IPS DF 4.7 (cell line): ENCODE data around the gene TUT7.
"Not testable (repeated sequence)": the region's sequence is repeated elsewhere in the genome, so short reads cannot be mapped to it uniquely, and the experiment has no call there.

Source experiments
- DNase-seq: peaks from one replicate; pipeline ENCODE4 v3.0.0-alpha.2; 2013; ENCODE audit warnings: low spot score; ENCODE audit errors: extremely low read depth

Gene TUT7

GRCh38 chr9:86347991-86348390 is 6.2 kb downstream of the TUT7 start:
- DNase-seq: no peak

GRCh38 chr9:86344818-86345217 is 9.4 kb downstream of the TUT7 start:
- DNase-seq: no peak

DNA sequence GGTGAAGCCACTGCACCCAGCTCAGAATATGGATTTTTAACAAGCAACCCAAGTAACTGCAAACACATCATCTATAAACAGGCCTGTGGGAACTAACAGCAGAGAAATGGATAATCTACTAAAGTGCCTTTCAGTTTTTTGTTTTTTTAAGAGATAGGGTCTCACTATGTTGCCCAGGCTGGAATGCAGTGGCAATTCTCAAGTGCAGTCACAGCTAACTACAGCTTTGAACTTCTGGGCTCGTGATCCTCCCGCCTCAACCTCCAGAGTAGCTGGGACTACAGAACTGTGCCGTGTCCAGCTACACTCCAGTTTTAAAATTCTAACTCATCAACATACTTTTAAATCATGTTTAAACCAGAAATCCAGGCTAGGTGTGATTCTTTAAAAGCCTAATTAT is 11.9 kb downstream of the TUT7 start:
- no peak for DNase-seq

- DNase-seq: no peak
Measured at GRCh38 chr9:86341007-86341491, 13.2 kb downstream of the TUT7 start.

DNA sequence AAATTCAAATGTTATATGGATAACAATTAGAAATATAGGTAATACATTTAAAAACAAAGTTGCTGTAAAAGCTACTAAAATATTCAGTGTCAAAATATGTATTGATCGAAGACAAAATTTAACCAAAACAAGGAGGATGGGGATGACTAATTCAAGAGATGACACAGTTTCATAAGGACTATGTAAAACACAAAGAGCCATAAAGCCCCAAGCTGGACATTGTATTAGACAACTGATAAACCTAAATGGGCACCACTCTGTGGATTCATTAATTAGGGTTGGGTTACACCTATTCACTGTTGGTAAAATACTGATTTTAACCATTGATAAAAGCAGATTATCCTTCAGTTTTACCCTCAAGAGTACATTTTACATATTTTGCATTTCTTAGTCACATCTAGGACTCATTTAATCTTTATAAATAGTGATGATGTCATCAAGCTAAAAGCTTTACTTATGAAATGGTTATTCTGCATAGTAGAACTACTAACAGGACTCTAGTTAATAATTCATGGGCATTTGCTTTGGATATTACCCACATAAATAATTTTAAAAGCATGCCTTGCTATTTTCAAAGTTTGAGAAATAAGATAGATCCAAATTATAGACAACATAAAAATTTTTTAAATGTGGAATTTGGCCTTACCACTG is 13.7 kb downstream of the TUT7 start:
- no peak for DNase-seq

DNA sequence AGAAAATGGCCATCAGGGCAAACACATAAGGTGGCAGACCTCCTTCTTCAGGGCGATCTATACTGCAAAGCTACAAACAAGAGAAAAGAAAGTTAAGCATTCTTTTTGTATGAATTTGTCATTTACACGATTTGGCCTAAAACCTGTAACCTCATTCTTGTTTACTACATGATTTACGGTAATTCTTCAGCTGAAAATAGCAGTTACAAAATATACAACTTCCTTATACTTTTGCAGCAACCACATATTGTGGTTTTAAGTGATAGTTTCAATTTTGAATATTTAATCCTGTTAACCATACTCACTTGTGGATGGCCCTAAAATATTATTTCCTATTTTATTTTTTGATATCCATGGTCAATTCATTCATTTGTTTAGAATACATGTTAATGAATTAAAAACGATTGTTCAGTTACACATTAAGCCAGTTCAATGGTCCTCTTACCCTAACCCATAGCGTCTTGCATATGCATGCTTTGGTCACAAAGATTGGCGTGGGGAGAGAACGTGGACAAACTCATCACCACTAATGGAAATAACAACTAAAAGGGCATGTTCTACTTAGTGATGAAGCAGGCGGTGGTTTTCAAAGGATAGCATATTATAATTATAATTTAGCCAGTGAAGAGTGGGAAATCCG is 16.6 kb downstream of the TUT7 start:
- DNase-seq: no peak

GRCh38 chr9:86336058-86336457 is 18.2 kb downstream of the TUT7 start:
- no peak for DNase-seq

DNA sequence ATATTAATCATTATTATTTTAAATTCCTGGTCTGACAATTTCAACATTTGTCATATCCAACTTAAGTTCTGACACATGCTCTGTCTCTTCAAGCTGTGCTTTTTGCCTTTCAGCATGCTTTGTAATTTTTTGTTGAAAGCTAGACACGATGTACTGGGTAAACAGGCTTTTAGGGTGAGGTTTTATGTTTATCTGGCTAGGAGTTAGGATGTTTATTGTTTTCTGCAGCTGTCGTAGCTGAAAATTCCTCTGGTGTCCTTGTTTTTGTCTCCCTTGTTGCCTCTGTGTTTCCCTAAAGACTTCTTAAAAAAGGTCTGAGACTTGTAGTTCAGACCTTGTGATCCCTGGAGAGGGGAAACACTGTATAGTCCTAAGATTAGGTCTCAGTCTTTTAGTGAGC is 20.6 kb downstream of the TUT7 start:
- no peak for DNase-seq

DNA sequence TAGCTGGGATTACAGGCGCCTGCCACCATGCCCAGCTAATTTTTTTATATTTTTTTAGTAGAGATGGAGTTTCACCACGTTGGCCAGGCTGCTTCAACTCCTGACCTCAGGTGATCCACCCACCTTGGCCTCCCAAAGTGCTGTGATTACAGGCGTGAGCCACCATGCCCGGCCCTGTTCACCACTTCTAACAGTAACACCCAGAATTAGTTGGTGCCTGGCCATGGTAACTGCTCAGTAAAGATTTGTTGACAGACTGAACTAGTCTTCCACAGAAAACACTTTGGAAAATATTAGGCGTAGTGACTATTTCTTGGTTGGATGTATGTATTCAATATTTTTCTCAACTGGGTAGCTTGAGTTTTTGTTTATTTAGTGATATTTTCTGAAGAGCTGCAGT is 24.0 kb downstream of the TUT7 start:
- no peak for DNase-seq

DNA sequence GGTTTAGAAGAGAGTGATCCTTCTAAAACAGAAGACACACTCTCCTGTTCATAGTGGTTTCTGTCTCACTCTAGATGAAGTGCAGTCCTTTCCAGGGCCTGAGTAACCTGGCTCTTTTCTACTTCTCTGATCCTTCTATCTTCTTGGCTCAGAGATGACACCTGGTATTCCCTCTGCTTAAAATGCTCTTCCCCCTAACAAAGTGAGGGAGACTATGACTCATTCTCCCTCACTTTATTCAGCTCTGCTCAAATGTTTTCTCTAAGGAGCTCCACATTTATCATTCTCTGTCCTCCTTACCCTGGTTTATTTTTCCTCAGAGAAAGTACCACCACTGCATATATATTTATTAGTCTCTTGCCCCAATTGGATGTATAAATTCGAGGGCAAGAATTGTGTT is 24.6 kb downstream of the TUT7 start:
- no peak for DNase-seq

GRCh38 chr9:86328156-86328555 is 26.1 kb downstream of the TUT7 start:
- peak; percentile 19 for DNase-seq

GRCh38 chr9:86326536-86326935 is 27.7 kb downstream of the TUT7 start:
- DNase-seq: no peak

DNA sequence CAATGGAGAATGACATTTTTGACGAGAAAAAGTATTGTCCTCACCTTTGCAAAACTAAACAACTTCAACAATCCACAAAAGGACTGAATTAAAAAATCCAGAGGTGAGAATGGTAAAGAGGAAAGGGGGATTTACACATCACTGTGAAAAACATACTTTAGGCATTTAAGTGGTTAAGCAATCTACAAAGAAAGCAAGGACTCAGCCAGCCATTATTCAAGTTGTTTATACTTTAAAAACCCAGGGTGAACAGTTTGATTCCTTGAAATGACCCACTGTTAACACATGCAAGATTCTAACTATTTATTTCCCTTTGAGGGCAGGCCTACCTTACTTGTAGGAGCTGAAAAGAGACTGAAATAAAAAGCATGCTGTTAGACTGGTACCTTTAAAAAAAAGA is 29.3 kb downstream of the TUT7 start:
- DNase-seq: no peak

DNA sequence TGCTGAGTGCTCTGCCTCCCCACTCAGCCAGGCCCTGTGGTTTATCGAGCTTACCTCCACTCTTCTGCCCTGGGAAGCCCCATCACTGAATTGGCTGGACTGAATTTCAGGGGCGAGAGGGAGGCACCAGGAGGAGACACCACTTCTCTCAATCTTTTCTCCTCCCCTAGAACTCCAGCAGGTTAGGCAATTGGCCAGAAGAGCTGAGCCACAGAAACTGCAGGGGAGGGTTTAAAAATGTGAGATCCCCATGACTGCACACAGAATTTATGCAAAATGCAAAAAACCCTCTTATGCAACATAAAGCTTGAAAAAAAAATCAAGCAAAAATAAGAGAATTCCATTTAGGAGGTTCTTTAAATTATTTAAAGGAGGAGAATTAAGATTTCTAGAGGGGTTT is 29.9 kb downstream of the TUT7 start:
- no peak for DNase-seq

DNA sequence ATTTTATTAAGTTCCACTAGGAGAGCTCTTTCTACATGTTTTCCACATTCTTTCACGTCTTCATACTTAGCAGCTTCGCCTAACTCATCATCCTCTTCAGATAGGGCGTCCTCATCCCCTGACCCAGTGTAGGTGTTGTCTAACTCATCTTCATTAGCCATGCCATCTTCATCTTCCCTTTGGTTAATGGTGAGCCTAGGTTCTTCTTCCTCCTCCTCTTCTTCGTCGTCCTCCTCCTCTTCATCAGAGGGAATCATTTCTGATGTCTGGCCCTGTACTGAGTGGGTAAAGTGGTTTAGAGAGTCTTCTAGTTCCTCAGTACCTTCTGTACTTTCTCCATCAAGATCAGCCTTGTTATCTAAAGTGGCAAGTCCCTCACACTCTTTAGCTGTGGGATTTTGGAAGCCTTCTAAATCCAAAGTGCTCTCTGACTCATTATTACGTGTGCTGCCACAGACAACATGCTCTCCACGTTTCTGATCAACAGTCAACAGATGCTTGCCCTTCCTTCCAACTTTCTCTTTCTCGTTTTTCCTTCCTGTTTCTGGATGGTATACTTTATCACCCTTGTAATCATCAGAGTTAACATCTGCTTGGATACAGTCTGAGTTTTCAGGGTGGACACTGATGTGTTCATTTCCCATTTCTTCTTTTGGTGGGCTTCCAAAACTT is 31.1 kb downstream of the TUT7 start:
- DNase-seq: no peak

DNA sequence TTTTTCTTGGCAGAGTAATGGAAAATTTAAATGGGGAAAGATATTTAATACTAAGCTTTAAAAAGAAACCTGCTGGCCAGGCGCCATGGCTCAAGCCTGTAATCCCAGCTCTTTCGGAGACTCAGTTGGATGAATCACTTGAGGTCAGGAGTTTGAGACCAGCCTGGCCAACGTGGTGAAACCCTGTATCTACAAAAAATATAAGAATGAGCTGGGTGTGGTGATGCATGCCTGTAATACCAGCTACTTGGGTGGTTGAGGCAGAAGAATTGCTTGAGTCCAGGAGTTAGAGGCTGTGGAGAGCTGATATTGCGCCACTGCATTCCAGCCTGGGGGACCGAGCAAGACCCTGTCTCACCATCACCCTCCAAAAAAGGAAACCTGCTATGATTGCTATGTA is 32.8 kb downstream of the TUT7 start:
- no peak for DNase-seq

- DNase-seq: no peak
Measured at GRCh38 chr9:86318187-86318586, 36.0 kb downstream of the TUT7 start.

DNA sequence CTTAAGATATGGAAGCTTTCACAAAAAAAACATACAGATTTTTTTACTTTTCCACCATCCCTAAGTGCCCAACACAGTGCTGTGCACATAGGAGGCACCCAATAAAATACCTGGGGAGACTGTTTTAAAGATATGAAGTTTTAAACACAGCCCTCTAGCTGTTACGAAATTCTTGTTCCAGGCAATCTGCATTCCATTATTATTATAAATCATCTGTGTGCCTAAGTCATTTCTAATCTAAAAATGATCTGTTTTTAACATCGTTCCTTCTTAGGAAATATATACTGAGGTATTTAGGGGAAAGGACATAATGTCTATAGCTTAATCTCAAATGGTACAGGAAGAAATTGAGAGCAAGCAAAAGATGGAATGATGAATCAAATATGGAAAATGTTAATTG is 39.1 kb downstream of the TUT7 start:
- DNase-seq: no peak

DNA sequence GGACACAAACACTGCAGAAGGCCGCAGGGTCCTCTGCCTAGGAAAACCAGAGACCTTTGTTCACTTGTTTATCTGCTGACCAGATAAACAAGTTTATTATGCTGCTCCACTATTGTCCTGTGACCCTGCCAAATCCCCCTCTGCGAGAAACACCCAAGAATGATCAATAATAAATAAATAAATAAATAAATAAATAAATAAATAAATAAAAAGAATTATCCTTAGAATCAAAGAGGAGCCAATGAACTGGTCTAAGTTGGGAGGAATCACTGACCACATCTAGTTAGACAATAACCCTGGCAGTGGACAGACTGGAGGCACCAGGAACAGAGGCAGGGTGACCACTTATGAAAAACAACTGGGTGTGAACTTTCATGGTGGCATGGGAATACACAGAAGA is 41.3 kb downstream of the TUT7 start:
- DNase-seq: not testable (repeated sequence)

- DNase-seq: no peak
Measured at GRCh38 chr9:86308687-86309086, 45.5 kb downstream of the TUT7 start.

GRCh38 chr9:86304236-86304730 is 49.9 kb downstream of the TUT7 start:
- no peak for DNase-seq

DNA sequence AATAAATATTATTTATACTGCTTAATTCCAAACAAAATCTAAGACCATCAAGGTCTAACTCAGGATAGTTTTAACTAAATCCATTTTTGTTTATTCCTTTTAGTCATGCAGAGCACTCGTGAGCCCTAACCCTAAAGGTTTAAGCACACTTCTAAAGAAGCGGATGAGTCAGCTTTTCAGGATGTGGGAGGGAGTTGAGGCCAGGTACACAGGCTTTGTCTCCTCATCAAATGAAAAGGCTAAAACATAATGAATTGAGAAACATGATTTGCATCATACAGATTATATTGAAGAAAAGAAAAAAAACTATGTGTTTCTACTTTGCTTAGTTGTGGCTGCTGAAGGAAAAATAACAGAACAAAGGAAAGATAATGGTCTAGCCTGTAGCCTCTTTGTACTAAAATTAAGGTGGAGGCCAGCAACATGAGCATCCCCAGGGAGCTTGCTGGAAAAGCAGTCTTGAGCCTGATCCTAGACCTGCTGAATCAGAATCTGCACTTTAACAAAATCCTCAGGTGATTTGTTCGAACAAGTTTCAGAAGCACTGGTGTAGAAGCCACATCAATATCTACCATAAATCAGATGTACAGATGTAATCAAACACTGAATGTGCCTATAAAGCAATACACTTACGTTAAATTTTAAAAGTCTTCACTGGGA is 50.8 kb downstream of the TUT7 start:
- DNase-seq: no peak
